GM12878 (cell line): ENCODE results near the gene IFITM2. TPM values are rescaled to one million over a fixed set of nuclear protein-coding genes. Genes with fewer than 3 reads are reported as not detected.

ENCODE experiments used
- ATAC-seq: fragments of 200-7000 bp; cut with Tn5 transposase; 3 replicates; pipeline ENCODE4 v1.9.1; 2020; ENCODE audit warnings: mild to moderate bottlenecking, moderate library complexity
- BruUV-seq: library from RNA; stranded (reverse); fragments of 400-500 nt; replicated peaks from 2 replicates; lab custom pipeline; 2021; lab: Mats Ljungman, UMichigan
- CTCF ChIA-PET: fragments of 300-600 bp; sonication (Branson Sonifier 250); formaldehyde crosslinking; extraction: SDS; loops from one replicate; lab custom pipeline; 2021; ENCODE audit warnings: inconsistent platforms; lab: Yijun Ruan, JAX
- POLR2A ChIA-PET: fragments of 350-600 bp; formaldehyde crosslinking; extraction: SDS; loops from one replicate; lab custom pipeline; 2021; ENCODE audit warnings: inconsistent platforms; lab: Charles Lee
- RAD21 ChIA-PET: fragments of 300-600 bp; sonication (Branson Sonifier 250); formaldehyde crosslinking; loops from one replicate; lab custom pipeline; 2023; ENCODE audit warnings: antibody characterized with exemption; ENCODE audit not compliant: unreplicated experiment; lab: Charles Lee
- SMC1A ChIA-PET: fragments of 300-600 bp; sonication (Branson Sonifier 250); formaldehyde crosslinking; loops from one replicate; lab custom pipeline; 2023; ENCODE audit not compliant: unreplicated experiment, uncharacterized antibody; lab: Charles Lee
- DNase-seq: peaks from one replicate; pipeline ENCODE4 v3.0.0-alpha.2; 2011; ENCODE audit warnings: low read depth, low spot score
- FAIRE-seq: peaks from 3 replicates; lab custom pipeline; 2011; peaks lifted over from hg19 to GRCh38; lab: Jason Lieb, UNC
- H2AFZ ChIP-seq: 2 replicates; pipeline ENCODE4 v1.6.0; 2011; ENCODE audit warnings: low read depth, low read length, control low read depth; ENCODE audit not compliant: control insufficient read depth
- H3K27ac ChIP-seq: 2 replicates; pipeline ENCODE4 v1.5.1; 2011; ENCODE audit warnings: control low read depth; ENCODE audit not compliant: control insufficient read depth, insufficient read depth
- H3K27me3 ChIP-seq, 2 experiments: replicated peaks in 1 of 2; 2 replicates each; pipeline versions ENCODE4 v1.6.0 to v1.6.1; 2011; ENCODE audit warnings: low read length in 1 of 2; ENCODE audit not compliant: control insufficient read depth in 2 of 2, insufficient read depth in 2 of 2
- H3K36me3 ChIP-seq, 2 experiments: 2 replicates each; pipeline ENCODE4 v1.5.1; 2011; ENCODE audit warnings: low read length in 1 of 2; ENCODE audit not compliant: control insufficient read depth in 2 of 2, insufficient read depth in 2 of 2
- H3K4me1 ChIP-seq: 2 replicates; pipeline ENCODE4 v1.6.1; 2011; ENCODE audit warnings: mild to moderate bottlenecking, low read length, moderate library complexity, mixed read lengths; ENCODE audit not compliant: control insufficient read depth, insufficient read depth
- H3K4me2 ChIP-seq: 2 replicates; pipeline ENCODE4 v1.6.0; 2011; ENCODE audit warnings: control low read depth; ENCODE audit not compliant: control insufficient read depth, insufficient read depth
- H3K4me3 ChIP-seq: fragments of 200-600 bp; sonication (generic); 2 replicates; pipeline ENCODE4 v1.5.1; 2016
- H3K79me2 ChIP-seq: 2 replicates; pipeline ENCODE4 v1.6.0; 2011; ENCODE audit warnings: low read length; ENCODE audit not compliant: control insufficient read depth, insufficient read depth
- H3K9ac ChIP-seq: 2 replicates; pipeline ENCODE4 v1.8.0; 2011; ENCODE audit warnings: low read length, control low read depth, mixed read lengths; ENCODE audit not compliant: control insufficient read depth, insufficient read depth
- H3K9me3 ChIP-seq: replicated peaks from 3 replicates; pipeline ENCODE4 v1.5.1; 2011; ENCODE audit warnings: mild to moderate bottlenecking, low read length; ENCODE audit not compliant: control insufficient read depth, insufficient read depth
- H4K20me1 ChIP-seq: 2 replicates; pipeline ENCODE4 v1.6.0; 2011; ENCODE audit not compliant: control insufficient read depth, insufficient read depth
- ATF7 ChIP-seq: fragments of 450-650 bp; IDR thresholded peaks from 2 replicates; pipeline ENCODE4 v1.6.1; 2016; ENCODE audit warnings: low read depth, mild to moderate bottlenecking
- BCL11A ChIP-seq: IDR thresholded peaks from 2 replicates; pipeline ENCODE4 v1.6.1; 2011; ENCODE audit warnings: low read depth, low read length
- CREM ChIP-seq: IDR thresholded peaks from 2 replicates; pipeline ENCODE4 v1.6.1; 2014; ENCODE audit warnings: antibody characterized with exemption, low read depth
- ETV6 ChIP-seq, 2 experiments: fragments of 450-650 bp in 1 of 2; IDR thresholded peaks in 1 of 2; conservative IDR thresholded peaks in 1 of 2; 2 replicates each; pipeline ENCODE4 v1.6.1; 2014; ENCODE audit warnings: antibody characterized with exemption in 1 of 2, borderline replicate concordance in 1 of 2, low read depth in 1 of 2, mild to moderate bottlenecking in 1 of 2, moderate library complexity in 1 of 2
- HDAC2 ChIP-seq: fragments of 200-600 bp; sonication (generic); IDR thresholded peaks from 2 replicates; pipeline ENCODE4 v1.6.1; 2017
- IKZF1 ChIP-seq: fragments of 450-650 bp; conservative IDR thresholded peaks from 2 replicates; pipeline ENCODE4 v1.6.1; 2017; ENCODE audit warnings: antibody characterized with exemption, mild to moderate bottlenecking
- IKZF2 ChIP-seq, 2 experiments: fragments of 450-650 bp; IDR thresholded peaks; 2 replicates each; pipeline ENCODE4 v1.6.1; 2017; ENCODE audit warnings: mild to moderate bottlenecking in 2 of 2, moderate library complexity in 2 of 2
- KDM1A ChIP-seq: fragments of 200-600 bp; sonication (generic); IDR thresholded peaks from 2 replicates; pipeline ENCODE4 v1.6.1; 2016; ENCODE audit warnings: borderline replicate concordance
- MTA3 ChIP-seq: IDR thresholded peaks from 2 replicates; pipeline ENCODE4 v1.6.1; 2012; ENCODE audit warnings: low read length, inconsistent platforms, borderline replicate concordance
- NFYA ChIP-seq: IDR thresholded peaks from 2 replicates; pipeline ENCODE4 v1.6.1; 2011; ENCODE audit warnings: low read depth, mild to moderate bottlenecking, low read length, improper control_type of control experiment, borderline replicate concordance
- POU2F2 ChIP-seq: IDR thresholded peaks from 3 replicates; pipeline ENCODE4 v1.6.1; 2011; ENCODE audit warnings: low read depth, mild to moderate bottlenecking, low read length, borderline replicate concordance
- RELB ChIP-seq: fragments of 450-650 bp; IDR thresholded peaks from 2 replicates; pipeline ENCODE4 v1.6.1; 2017; ENCODE audit warnings: low read depth, mild to moderate bottlenecking, moderate library complexity
- SIN3A ChIP-seq: IDR thresholded peaks from 2 replicates; pipeline ENCODE4 v1.6.1; 2012; ENCODE audit warnings: low read depth, low read length, improper control_type of control experiment
- SMARCA5 ChIP-seq: fragments of 450-650 bp; IDR thresholded peaks from 2 replicates; pipeline ENCODE4 v1.6.1; 2017; ENCODE audit warnings: mild to moderate bottlenecking
- SPI1 ChIP-seq: IDR thresholded peaks from 2 replicates; pipeline ENCODE4 v1.6.1; 2011; ENCODE audit warnings: low read depth, mild to moderate bottlenecking, low read length, moderate library complexity, borderline replicate concordance; ENCODE audit not compliant: insufficient read depth
- SREBF1 ChIP-seq: IDR thresholded peaks from 2 replicates; pipeline ENCODE4 v1.6.1; 2012; ENCODE audit warnings: mild to moderate bottlenecking, low read length
- TAF1 ChIP-seq: IDR thresholded peaks from 2 replicates; pipeline ENCODE4 v1.6.1; 2011; ENCODE audit warnings: mild to moderate bottlenecking, low read depth, low read length, borderline replicate concordance
- TCF12 ChIP-seq: IDR thresholded peaks from 2 replicates; pipeline ENCODE4 v1.6.1; 2011; ENCODE audit warnings: low read depth, mild to moderate bottlenecking, low read length
- ZNF274 ChIP-seq: IDR thresholded peaks from one replicate; pipeline ENCODE4 v1.8.0; 2011; ENCODE audit not compliant: insufficient read length, insufficient read depth
- ZNF384 ChIP-seq: IDR thresholded peaks from 2 replicates; pipeline ENCODE4 v1.6.1; 2012; ENCODE audit warnings: low read depth, mild to moderate bottlenecking, low read length, improper control_type of control experiment, borderline replicate concordance
- WGBS: methylation state at CpG from one replicate; pipeline ENCODE4 v1.1.6; 2016; ENCODE audit warnings: low lambda C conversion rate; ENCODE audit not compliant: insufficient replicate concordance, insufficient coverage; ENCODE audit errors: missing lambda C conversion rate; 5-methylcytosine and 5-hydroxymethylcytosine counted together
- in situ Hi-C: fragments of 300-500 bp; cut with MboI; formaldehyde crosslinking; loops from 9 replicates; pipeline ENCODE4 v1.14.3; 2018; ENCODE audit warnings: mixed read lengths
- intact Hi-C: fragments of 100-400 bp; cut with micrococcal nuclease; formaldehyde crosslinking; loops from one replicate; pipeline ENCODE4 v1.14.2; 2022; ENCODE audit not compliant: unreplicated experiment
- polyA plus RNA-seq, 11 experiments: library from polyadenylated mRNA; depleted of rRNA in 4 of 11; unstranded in 6 of 11; stranded (reverse) in 5 of 11; fragments of >200 nt; fragmentation: Nextera tagmentation in 4 of 11; fragmentation: Illumina TruSeq in 1 of 11; extraction: Ambion mirVana in 4 of 11; extraction: Trizol in 1 of 11; gene quantifications; 1 replicate in 1 of 11; 2 replicates in 10 of 11; pipeline versions ENCODE4 v1.2.1 to v1.2.3, GENCODE V29; 2011 to 2016; ENCODE audit warnings: inconsistent platforms in 2 of 11, missing spikeins in 2 of 11, low read depth in 1 of 11
- total RNA-seq, 4 experiments: library from RNA; depleted of rRNA in 3 of 4; stranded (reverse); fragments of >200 nt in 3 of 4; fragmentation: Illumina TruSeq in 1 of 4; extraction: Trizol in 1 of 4; gene quantifications; 2 replicates each; pipeline versions ENCODE4 v1.2.1 to v1.2.3, GENCODE V29; 2013 to 2021
- TF ChIP-seq, protein P1 (sequence below): fragments of 450-650 bp; IDR thresholded peaks from 2 replicates; pipeline ENCODE4 v1.6.1; 2016; ENCODE audit warnings: mild to moderate bottlenecking

The IFITM2 gene
- total and polyA plus RNA-seq, 10 of the 15 experiments (the other 5 are each of a cell fraction or from before 2014, with no cell fraction given), result 116 to 3,672 (median 724) TPM

DNA sequence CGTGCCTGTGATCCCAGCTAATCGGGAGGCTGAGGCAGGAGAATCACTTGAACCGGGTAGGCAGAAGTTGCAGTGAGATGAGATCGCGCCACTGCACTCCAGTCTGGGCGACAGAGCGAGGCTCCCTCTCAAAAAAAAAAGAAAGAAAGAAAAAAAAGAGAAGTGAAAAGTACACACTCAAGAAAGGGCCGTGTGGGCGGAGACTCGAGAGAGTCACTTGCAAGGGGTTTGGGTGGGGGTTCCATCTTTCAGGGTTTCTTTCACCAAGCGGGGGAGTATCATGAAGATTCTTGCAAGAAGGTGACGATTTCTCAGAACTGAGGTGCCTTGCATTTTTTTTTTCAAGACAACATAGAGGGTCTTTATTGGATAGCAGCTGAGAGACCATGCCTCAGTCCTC, 4.3 kb upstream of the IFITM2 start:
- POLR2A ChIA-PET, result no interaction called here
- intact Hi-C loops, result loop anchor here (10.0 kb wide), 1 partner anchor 141 kb away; the partner anchor contains the start of gene ANO9
- TF ChIP-seq, protein P1, sequence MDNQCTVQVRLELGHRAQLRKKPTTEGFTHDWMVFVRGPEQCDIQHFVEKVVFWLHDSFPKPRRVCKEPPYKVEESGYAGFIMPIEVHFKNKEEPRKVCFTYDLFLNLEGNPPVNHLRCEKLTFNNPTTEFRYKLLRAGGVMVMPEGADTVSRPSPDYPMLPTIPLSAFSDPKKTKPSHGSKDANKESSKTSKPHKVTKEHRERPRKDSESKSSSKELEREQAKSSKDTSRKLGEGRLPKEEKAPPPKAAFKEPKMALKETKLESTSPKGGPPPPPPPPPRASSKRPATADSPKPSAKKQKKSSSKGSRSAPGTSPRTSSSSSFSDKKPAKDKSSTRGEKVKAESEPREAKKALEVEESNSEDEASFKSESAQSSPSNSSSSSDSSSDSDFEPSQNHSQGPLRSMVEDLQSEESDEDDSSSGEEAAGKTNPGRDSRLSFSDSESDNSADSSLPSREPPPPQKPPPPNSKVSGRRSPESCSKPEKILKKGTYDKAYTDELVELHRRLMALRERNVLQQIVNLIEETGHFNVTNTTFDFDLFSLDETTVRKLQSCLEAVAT, result peak; percentile 60
- no peak for TF ChIP-seq ZNF274
- TF ChIP-seq ATF7, result peak; percentile 48; the same call in 1 of the 2 replicates
- no peak for TF ChIP-seq KDM1A
- TF ChIP-seq SREBF1, result no peak
- TF ChIP-seq SIN3A, result no peak
- no peak for TF ChIP-seq HDAC2
- no peak for TF ChIP-seq TAF1
- TF ChIP-seq ZNF384, result peak; percentile 85
- no peak for TF ChIP-seq ETV6 (conservative IDR thresholded peaks at IDR 0.05 in 1 of 2, IDR thresholded peaks at IDR 0.05 in 1 of 2; ENCODE audit: borderline replicate concordance in 1 of 2, low read depth in 1 of 2)
- no peak for TF ChIP-seq IKZF2 (IDR thresholded peaks at IDR 0.05)
- TF ChIP-seq SMARCA5, result no peak
- TF ChIP-seq POU2F2, result no peak
- no peak for TF ChIP-seq TCF12
- TF ChIP-seq IKZF1, result no peak; the same call in 1 of the 2 replicates
- TF ChIP-seq BCL11A, result 0 out of 2 replicates have a peak, but pooled peaks have one; percentile 22
- TF ChIP-seq CREM, result peak; percentile 30; the same call in 1 of the 2 replicates
- no peak for TF ChIP-seq MTA3
- no peak for TF ChIP-seq NFYA
- TF ChIP-seq SPI1, result peak; percentile 91
- peak; percentile 17; the same call in 1 of the 2 replicates for TF ChIP-seq RELB

More for the DNA sequence above, 4.3 kb upstream of the IFITM2 start:
- RAD21 ChIA-PET, result no interaction called here
- CTCF ChIA-PET, result interaction anchor here (0.9 to 1.4 kb wide), 2 partner anchors 49 to 53 kb away, joined by 3 to 4 read pairs; no protein-coding TSS in a partner anchor
- SMC1A ChIA-PET, result interaction anchor here (3.2 kb wide), 1 partner anchor 52 kb away, joined by 18 read pairs; no protein-coding TSS in a partner anchor
- 2% methylated on average over 12 of the region's 12 CpGs for WGBS
- no peaks in the 10 kb centered on the region; a peak in 1 of 4 replicates for H3K27me3 ChIP-seq
- no peaks in the 10 kb centered on the region for H3K36me3 ChIP-seq
- H3K4me2 ChIP-seq, result peak overlapping the region; percentile 61; the same call in 1 of the 2 replicates
- H4K20me1 ChIP-seq, result no peaks in the 10 kb centered on the region
- no peak overlapping the region for H2AFZ ChIP-seq
- DNase-seq, result no peak
- peak; percentile 30 for ATAC-seq
- in situ Hi-C loops, result no loop called here
- peaks cover 20% of the 10 kb centered on the region for H3K4me1 ChIP-seq
- no peaks in the 10 kb centered on the region for H3K9me3 ChIP-seq
- BruUV-seq, result no TSS peak
- peak; percentile 31 for FAIRE-seq
- H3K9ac ChIP-seq, result no peak overlapping the region
- peaks cover 7% of the 10 kb centered on the region for H3K79me2 ChIP-seq
- no peak overlapping the region for H3K27ac ChIP-seq
- H3K4me3 ChIP-seq, result no peak overlapping the region; the same call in 1 of the 2 replicates
